Hepatocyte (in vitro differentiated cells): ENCODE measurements around the gene PLXNB3. TPM values are rescaled to one million over a fixed set of nuclear protein-coding genes. Genes with fewer than 3 reads are reported as not detected.

Source experiments
- DNase-seq: peaks from one replicate; pipeline ENCODE4 v3.0.0-alpha.2; 2016; ENCODE audit warnings: low spot score
- H2AFZ ChIP-seq: fragments of 200-600 bp; sonication (generic); 2 replicates; pipeline ENCODE4 v1.6.0; 2016; ENCODE audit warnings: antibody characterized with exemption, mild to moderate bottlenecking
- H3K27ac ChIP-seq: fragments of 200-600 bp; sonication (generic); 2 replicates; pipeline ENCODE4 v1.5.1; 2016; ENCODE audit warnings: mild to moderate bottlenecking
- H3K27me3 ChIP-seq: fragments of 200-600 bp; sonication (generic); 2 replicates; pipeline ENCODE4 v1.6.1; 2016
- H3K36me3 ChIP-seq: fragments of 200-600 bp; sonication (generic); replicated peaks from 2 replicates; pipeline ENCODE4 v1.5.1; 2016; ENCODE audit warnings: low read depth; ENCODE audit not compliant: insufficient read depth
- H3K4me1 ChIP-seq: fragments of 200-600 bp; sonication (generic); 2 replicates; pipeline ENCODE4 v1.5.1; 2016; ENCODE audit warnings: mild to moderate bottlenecking, moderate library complexity; ENCODE audit not compliant: insufficient read depth
- H3K4me2 ChIP-seq: fragments of 200-600 bp; sonication (generic); 2 replicates; pipeline ENCODE4 v1.6.0; 2016
- H3K4me3 ChIP-seq: fragments of 200-600 bp; sonication (generic); 2 replicates; pipeline ENCODE4 v1.5.1; 2016; ENCODE audit warnings: mild to moderate bottlenecking
- H3K79me2 ChIP-seq: fragments of 200-600 bp; sonication (generic); 2 replicates; pipeline ENCODE4 v1.6.0; 2017; ENCODE audit warnings: mild to moderate bottlenecking
- H3K9me2 ChIP-seq: fragments of 200-600 bp; sonication (generic); replicated peaks from 2 replicates; pipeline ENCODE4 v1.6.0; 2017; ENCODE audit warnings: mild to moderate bottlenecking; ENCODE audit not compliant: insufficient read depth
- H3K9me3 ChIP-seq: fragments of 200-600 bp; sonication (generic); 2 replicates; pipeline ENCODE4 v1.5.1; 2016; ENCODE audit warnings: low read depth, mild to moderate bottlenecking
- H4K20me1 ChIP-seq: fragments of 200-600 bp; sonication (generic); 2 replicates; pipeline ENCODE4 v1.6.0; 2016; ENCODE audit warnings: mild to moderate bottlenecking; ENCODE audit not compliant: insufficient read depth, poor library complexity, severe bottlenecking
- EZH2 ChIP-seq: fragments of 200-600 bp; sonication (generic); IDR thresholded peaks from 2 replicates; pipeline ENCODE4 v1.6.1; 2016; ENCODE audit warnings: antibody characterized with exemption, mild to moderate bottlenecking, borderline replicate concordance
- EZH2phosphoT487 ChIP-seq: fragments of 200-600 bp; sonication (generic); IDR thresholded peaks from one replicate; pipeline ENCODE4 v1.6.1; 2018; ENCODE audit warnings: antibody characterized with exemption, mild to moderate bottlenecking, low read depth, moderate library complexity; ENCODE audit not compliant: unreplicated experiment, severe bottlenecking
- WGBS: methylation state at CpG from one replicate; pipeline ENCODE4 v1.1.6; 2016; ENCODE audit warnings: low lambda C conversion rate; ENCODE audit errors: missing lambda C conversion rate; 5-methylcytosine and 5-hydroxymethylcytosine counted together
- polyA plus RNA-seq: library from polyadenylated mRNA; unstranded; fragments of >200 nt; fragmentation: Nextera tagmentation; extraction: Ambion mirVana; gene quantifications from 2 replicates; pipeline ENCODE4 v1.2.1, GENCODE V29; 2016
- total RNA-seq: library from RNA; depleted of rRNA; stranded (reverse); fragments of >200 nt; gene quantifications from 2 replicates; pipeline ENCODE4 v1.2.3, GENCODE V29; 2014
- TF ChIP-seq, protein P1 (sequence below): fragments of 200-600 bp; sonication (generic); IDR thresholded peaks from 2 replicates; pipeline ENCODE4 v1.5.1; 2016; ENCODE audit warnings: antibody characterized with exemption, mild to moderate bottlenecking; ENCODE audit not compliant: poor library complexity

The PLXNB3 gene
- total and polyA plus RNA-seq, 2 experiments from 2014 or later, result 0.27 to 0.87 TPM

DNA sequence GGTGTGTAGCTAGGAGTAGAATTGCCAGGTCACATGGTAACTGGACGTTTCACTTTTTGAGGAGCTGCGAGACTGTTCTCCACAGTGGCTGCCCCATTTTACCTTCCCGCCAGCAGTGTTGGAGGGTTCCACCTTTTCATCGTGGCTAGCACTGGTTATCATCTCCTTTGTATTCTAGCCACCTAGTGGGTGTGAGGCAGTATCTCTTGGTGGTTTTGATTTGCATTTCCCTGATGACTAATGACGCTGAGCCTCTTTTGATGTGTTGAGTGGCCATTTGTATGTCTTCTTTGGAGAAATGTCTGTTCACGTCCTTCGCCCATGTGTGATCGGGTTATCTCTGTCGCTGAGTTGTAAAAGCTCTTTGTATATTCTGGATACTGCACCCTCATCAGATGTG lies 28.8 kb upstream of the PLXNB3 start:
- Histone ChIP-seq H3K27me3 (no peaks in the 10 kb centered on the region), H3K79me2 (no peaks in the 10 kb centered on the region), H3K4me1 (no peaks in the 10 kb centered on the region), H3K4me3 (no peak overlapping the region), H3K27ac (no peak overlapping the region), H3K36me3 (no peaks in the 10 kb centered on the region), H2AFZ (no peak overlapping the region), H3K9me2 (no peaks in the 10 kb centered on the region), H4K20me1 (no peaks in the 10 kb centered on the region), H3K9me3 (no peaks in the 10 kb centered on the region), H3K4me2 (no peak overlapping the region)
- WGBS, result 81% methylated on average over 9 of the region's 9 CpGs
- no peak for DNase-seq
- TF ChIP-seq EZH2 (no peak), EZH2phosphoT487 (no peak)
- TF ChIP-seq, protein P1, sequence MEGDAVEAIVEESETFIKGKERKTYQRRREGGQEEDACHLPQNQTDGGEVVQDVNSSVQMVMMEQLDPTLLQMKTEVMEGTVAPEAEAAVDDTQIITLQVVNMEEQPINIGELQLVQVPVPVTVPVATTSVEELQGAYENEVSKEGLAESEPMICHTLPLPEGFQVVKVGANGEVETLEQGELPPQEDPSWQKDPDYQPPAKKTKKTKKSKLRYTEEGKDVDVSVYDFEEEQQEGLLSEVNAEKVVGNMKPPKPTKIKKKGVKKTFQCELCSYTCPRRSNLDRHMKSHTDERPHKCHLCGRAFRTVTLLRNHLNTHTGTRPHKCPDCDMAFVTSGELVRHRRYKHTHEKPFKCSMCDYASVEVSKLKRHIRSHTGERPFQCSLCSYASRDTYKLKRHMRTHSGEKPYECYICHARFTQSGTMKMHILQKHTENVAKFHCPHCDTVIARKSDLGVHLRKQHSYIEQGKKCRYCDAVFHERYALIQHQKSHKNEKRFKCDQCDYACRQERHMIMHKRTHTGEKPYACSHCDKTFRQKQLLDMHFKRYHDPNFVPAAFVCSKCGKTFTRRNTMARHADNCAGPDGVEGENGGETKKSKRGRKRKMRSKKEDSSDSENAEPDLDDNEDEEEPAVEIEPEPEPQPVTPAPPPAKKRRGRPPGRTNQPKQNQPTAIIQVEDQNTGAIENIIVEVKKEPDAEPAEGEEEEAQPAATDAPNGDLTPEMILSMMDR, result no peak

DNA sequence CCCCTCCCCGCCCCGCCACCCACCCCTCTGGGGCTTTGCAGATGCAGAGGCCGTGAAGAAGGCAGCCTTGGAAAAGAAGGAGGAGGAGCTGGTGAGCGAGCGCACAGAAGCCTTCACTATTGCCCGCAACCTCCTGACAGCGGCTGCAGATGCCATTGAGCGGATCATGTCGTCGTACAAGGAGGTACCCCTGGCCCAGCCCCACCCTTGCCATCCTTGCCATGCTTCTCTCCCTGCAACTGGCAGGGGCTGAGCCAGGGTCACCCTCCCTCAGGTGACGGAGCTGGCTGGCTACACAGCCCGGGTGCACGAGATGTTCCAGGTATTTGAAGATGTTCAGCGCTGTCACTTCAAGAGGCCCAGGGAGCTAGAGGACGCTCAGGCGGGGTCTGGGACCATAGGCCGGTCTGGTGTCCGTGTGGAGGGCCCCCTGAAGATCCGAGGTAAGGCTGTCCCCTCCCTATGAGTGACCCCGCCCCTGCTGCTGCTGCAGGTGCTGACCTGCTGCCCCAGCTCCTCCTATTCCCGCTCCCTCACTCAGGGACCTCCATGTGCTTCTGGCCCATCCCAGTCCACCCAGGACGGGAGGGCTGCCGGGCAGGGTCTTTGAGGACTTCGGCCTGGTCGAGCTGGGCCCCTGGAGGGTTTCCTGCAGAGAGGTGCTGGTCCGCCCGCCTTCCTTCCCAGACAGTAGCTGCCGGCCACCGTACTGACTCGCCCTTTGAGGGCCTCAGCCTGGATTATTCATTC lies 27.8 kb upstream of the PLXNB3 start:
- Histone ChIP-seq H4K20me1 (no peaks in the 10 kb centered on the region), H3K79me2 (no peaks in the 10 kb centered on the region), H3K27me3 (no peaks in the 10 kb centered on the region), H3K4me1 (no peaks in the 10 kb centered on the region), H3K27ac (no peak overlapping the region), H3K36me3 (no peaks in the 10 kb centered on the region), H3K4me3 (no peak overlapping the region), H3K9me3 (no peaks in the 10 kb centered on the region), H3K9me2 (no peaks in the 10 kb centered on the region), H3K4me2 (no peak overlapping the region), H2AFZ (no peak overlapping the region)
- DNase-seq, result no peak
- TF ChIP-seq EZH2phosphoT487 (no peak), EZH2 (no peak)
- TF ChIP-seq, protein P1, result no peak
- WGBS, result 88% methylated on average over 29 of the region's 30 CpGs

DNA sequence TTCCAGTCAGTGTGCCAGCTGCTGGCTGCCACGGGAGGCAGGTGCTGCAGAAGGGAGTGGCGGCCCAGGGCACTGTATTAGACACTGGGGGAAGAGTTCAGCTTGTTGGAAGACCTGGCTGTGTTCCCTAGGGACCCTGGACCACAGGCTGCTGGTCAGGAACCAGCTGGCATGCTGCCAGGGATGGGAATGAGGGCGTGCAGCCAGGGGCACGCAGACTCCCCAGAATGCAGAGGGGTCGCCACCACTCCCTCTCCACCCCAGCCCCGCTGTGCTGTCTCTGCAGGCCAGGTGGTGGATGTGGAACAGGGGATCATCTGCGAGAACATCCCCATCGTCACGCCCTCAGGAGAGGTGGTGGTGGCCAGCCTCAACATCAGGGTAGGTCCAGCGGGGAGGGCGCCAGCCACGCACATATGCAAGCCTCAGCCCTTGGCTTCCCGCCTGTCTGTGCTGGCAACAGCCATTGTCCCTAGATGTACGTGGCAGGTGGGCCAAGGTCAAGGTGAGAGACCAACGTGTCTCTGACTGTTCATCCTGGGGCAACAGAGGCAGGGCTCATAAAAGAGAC lies 27.1 kb upstream of the PLXNB3 start:
- H3K27me3 ChIP-seq, result no peaks in the 10 kb centered on the region
- no peak for DNase-seq
- H3K9me3 ChIP-seq, result no peaks in the 10 kb centered on the region
- no peak overlapping the region for H3K27ac ChIP-seq
- no peaks in the 10 kb centered on the region for H3K9me2 ChIP-seq
- no peak overlapping the region for H3K4me3 ChIP-seq
- WGBS, result 86% methylated on average over 15 of the region's 15 CpGs
- H3K79me2 ChIP-seq, result no peaks in the 10 kb centered on the region
- no peak overlapping the region for H3K4me2 ChIP-seq
- H2AFZ ChIP-seq, result no peak overlapping the region
- H3K4me1 ChIP-seq, result no peaks in the 10 kb centered on the region
- H4K20me1 ChIP-seq, result no peaks in the 10 kb centered on the region
- H3K36me3 ChIP-seq, result no peaks in the 10 kb centered on the region
- TF ChIP-seq, protein P1, result no peak
- TF ChIP-seq EZH2, result no peak
- no peak for TF ChIP-seq EZH2phosphoT487
